Measurements from ENCODE around the gene CCL21. TPM values are rescaled to one million over a fixed set of nuclear protein-coding genes. Genes with fewer than 3 reads are reported as not detected.

CCL21 gene
- total RNA-seq, 1 donor from 2014 or later = not detected

GRCh38 chr9:34701023-34701768 lies 8.7 kb downstream of the CCL21 start:
- Histone ChIP-seq H3K4me3 (ENCODE audit: low read depth, low read length) (peak overlapping the region; percentile 63), H3K27me3 (ENCODE audit: control insufficient read depth, insufficient read depth, low read length) (no peaks in the 10 kb centered on the region), H3K36me3 (ENCODE audit: control insufficient read depth, insufficient read depth, low read length) (no peaks in the 10 kb centered on the region)
- FAIRE-seq = no peak
- DNase-seq (ENCODE audit: low read depth) = peak; percentile 38
- TF ChIP-seq, protein P1, sequence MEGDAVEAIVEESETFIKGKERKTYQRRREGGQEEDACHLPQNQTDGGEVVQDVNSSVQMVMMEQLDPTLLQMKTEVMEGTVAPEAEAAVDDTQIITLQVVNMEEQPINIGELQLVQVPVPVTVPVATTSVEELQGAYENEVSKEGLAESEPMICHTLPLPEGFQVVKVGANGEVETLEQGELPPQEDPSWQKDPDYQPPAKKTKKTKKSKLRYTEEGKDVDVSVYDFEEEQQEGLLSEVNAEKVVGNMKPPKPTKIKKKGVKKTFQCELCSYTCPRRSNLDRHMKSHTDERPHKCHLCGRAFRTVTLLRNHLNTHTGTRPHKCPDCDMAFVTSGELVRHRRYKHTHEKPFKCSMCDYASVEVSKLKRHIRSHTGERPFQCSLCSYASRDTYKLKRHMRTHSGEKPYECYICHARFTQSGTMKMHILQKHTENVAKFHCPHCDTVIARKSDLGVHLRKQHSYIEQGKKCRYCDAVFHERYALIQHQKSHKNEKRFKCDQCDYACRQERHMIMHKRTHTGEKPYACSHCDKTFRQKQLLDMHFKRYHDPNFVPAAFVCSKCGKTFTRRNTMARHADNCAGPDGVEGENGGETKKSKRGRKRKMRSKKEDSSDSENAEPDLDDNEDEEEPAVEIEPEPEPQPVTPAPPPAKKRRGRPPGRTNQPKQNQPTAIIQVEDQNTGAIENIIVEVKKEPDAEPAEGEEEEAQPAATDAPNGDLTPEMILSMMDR (IDR thresholded peaks at IDR 0.05; ENCODE audit: insufficient read depth, low read length, severe bottlenecking) = peak; percentile 95

DNA sequence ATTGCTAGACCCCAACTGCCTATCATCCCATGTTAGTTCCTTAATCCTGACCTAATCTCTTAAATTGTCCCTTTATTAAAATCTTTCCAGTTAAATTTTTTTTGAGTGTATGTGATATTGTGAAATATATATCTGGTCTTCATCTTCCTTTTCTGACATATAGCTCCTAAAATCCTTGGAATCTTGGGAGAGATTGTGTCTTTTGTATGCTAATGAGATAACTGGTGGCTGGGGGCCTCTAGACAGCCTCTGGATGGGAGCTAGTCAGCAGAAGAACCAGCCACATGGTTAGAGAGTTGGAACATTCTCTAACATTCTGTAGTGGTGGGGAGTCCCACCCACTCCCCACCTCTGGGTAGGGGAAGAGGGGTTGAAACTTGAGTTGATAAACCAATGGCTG lies 15.1 kb downstream of the CCL21 start:
- TF ChIP-seq, protein P1 (IDR thresholded peaks at IDR 0.05; ENCODE audit: insufficient read depth, low read length, severe bottlenecking) = no peak
- Histone ChIP-seq H3K27me3 (ENCODE audit: control insufficient read depth, insufficient read depth, low read length) (no peaks in the 10 kb centered on the region), H3K4me3 (ENCODE audit: low read depth, low read length) (no peak overlapping the region), H3K36me3 (ENCODE audit: control insufficient read depth, insufficient read depth, low read length) (no peaks in the 10 kb centered on the region)
- no peak for FAIRE-seq
- no peak for DNase-seq (ENCODE audit: low read depth)

DNA sequence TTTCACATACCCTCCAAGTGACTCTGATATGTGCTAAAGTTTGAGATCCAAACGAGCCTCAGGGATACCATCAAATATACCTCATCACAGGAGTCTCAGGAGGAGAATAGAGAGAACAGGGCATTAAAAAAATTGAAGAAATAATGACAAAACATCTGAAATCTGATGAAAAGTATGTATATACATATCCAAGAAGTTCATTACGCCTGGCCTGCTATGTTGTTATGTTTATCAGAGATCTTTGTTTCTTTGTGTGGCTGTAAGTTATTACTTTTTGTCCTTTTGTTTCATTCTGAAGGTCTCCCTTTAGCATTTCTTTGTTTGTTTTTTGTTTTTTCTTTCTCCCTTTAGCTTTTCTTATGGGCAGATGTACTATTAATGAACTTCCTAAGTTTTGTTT lies 16.4 kb downstream of the CCL21 start:
- TF ChIP-seq, protein P1 (IDR thresholded peaks at IDR 0.05; ENCODE audit: insufficient read depth, low read length, severe bottlenecking) = no peak
- no peaks in the 10 kb centered on the region for H3K27me3 ChIP-seq (ENCODE audit: control insufficient read depth, insufficient read depth, low read length)
- DNase-seq (ENCODE audit: low read depth) (no peak), FAIRE-seq (no peak)
- no peak overlapping the region for H3K4me3 ChIP-seq (ENCODE audit: low read depth, low read length)
- no peaks in the 10 kb centered on the region for H3K36me3 ChIP-seq (ENCODE audit: control insufficient read depth, insufficient read depth, low read length)

GRCh38 chr9:34691936-34692315 lies 18.0 kb downstream of the CCL21 start:
- Histone ChIP-seq H3K27me3 (ENCODE audit: control insufficient read depth, insufficient read depth, low read length) (no peaks in the 10 kb centered on the region), H3K4me3 (ENCODE audit: low read depth, low read length) (no peak overlapping the region), H3K36me3 (ENCODE audit: control insufficient read depth, insufficient read depth, low read length) (no peaks in the 10 kb centered on the region)
- TF ChIP-seq, protein P1 (IDR thresholded peaks at IDR 0.05; ENCODE audit: insufficient read depth, low read length, severe bottlenecking) = no peak
- FAIRE-seq = no peak
- no peak for DNase-seq (ENCODE audit: low read depth)

DNA sequence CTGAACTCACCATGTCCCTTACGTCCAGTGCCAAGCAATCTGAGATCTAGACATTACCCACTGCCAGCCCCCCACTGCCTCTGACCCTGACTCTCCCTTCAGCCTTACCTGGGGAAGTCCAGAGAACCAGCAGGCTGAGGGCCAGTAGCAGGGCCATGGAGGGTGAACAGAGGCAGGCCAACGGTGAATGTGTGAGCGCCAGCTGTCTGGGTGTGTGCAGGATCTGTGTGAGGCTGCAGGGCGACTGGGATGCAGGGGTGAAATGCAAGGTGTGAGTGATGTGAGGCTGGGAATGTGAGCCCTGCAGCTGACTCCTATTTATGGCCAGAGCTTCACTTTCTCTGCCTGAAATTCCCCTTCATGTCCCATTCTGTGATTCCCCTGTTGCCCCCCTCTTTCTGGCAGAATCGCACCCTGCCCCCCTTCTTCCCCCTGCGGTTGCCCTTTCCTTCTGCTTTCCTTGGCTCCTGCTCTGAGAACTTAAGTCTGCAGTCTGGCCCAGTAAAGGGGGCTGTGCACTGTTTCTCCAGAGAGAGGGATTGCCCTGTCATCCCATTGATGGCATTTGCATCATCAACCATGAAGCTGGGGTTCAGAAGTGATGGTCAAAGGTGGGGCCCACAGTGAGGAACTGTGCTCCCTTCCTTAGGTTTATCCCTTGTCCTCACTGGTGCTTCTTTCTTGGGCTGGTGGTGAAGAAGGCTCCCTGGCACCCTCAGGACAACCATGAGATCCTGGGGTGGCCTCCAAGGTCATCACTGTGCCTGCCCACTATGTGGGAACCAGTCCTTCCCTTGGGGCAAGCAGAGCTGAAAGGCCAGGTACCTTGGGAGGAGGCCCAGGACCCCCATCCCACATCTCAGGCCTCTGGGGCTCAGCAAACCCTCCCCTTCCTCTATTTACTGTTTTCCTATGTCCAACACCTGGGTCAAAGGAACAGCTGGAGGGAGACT lies 18.7 kb downstream of the CCL21 start, which contains the start of gene CCL19:
Gene CCL19 (minus strand): TSS at position 294 of the 953 bp plus-strand sequence. CDS start 137 bp downstream, at position 157.
- TF ChIP-seq, protein P1 (IDR thresholded peaks at IDR 0.05; ENCODE audit: insufficient read depth, low read length, severe bottlenecking) = no peak
- no peak for FAIRE-seq

More for the DNA sequence above, 18.7 kb downstream of the CCL21 start, which contains the start of gene CCL19:
- Histone ChIP-seq H3K4me3 (ENCODE audit: low read depth, low read length) (no peak within 1 kb of the TSS), H3K27me3 (ENCODE audit: control insufficient read depth, insufficient read depth, low read length) (no peaks in the 10 kb centered on the region), H3K36me3 (ENCODE audit: control insufficient read depth, insufficient read depth, low read length) (no peaks in the 10 kb centered on the region)
- no peak for DNase-seq (ENCODE audit: low read depth)
